HEK293 (cell line): ENCODE results near the gene HEMK1.
A peak's percentile ranks its signal among the peaks of the same experiment; 100 is the strongest.

Experiments used
- AEBP2 ChIP-seq: fragments of 450-650 bp; formaldehyde crosslinking; IDR thresholded peaks from 2 replicates; pipeline ENCODE4 v1.5.1; 2016; ENCODE audit warnings: missing biosample characterization, missing genetic modification characterization, borderline replicate concordance
- FEZF1 ChIP-seq: fragments of 450-650 bp; formaldehyde crosslinking; IDR thresholded peaks from 2 replicates; pipeline ENCODE4 v1.5.1; 2016; ENCODE audit warnings: missing biosample characterization, missing genetic modification characterization
- GLIS2 ChIP-seq: fragments of 450-650 bp; formaldehyde crosslinking; IDR thresholded peaks from 2 replicates; pipeline ENCODE4 v1.5.1; 2016; ENCODE audit warnings: missing biosample characterization, missing genetic modification characterization
- KLF9 ChIP-seq: fragments of 450-650 bp; formaldehyde crosslinking; IDR thresholded peaks from 2 replicates; pipeline ENCODE4 v1.5.1; 2016; ENCODE audit warnings: missing biosample characterization, missing genetic modification characterization, low read depth
- RBAK ChIP-seq: fragments of 450-650 bp; formaldehyde crosslinking; IDR thresholded peaks from 2 replicates; pipeline ENCODE4 v1.5.1; 2016; ENCODE audit warnings: missing biosample characterization, missing genetic modification characterization
- ZBTB44 ChIP-seq: fragments of 450-650 bp; IDR thresholded peaks from 2 replicates; pipeline ENCODE4 v1.5.1; 2018; ENCODE audit warnings: missing biosample characterization, mild to moderate bottlenecking, missing genetic modification characterization
- ZFP69B ChIP-seq: fragments of 450-650 bp; formaldehyde crosslinking; IDR thresholded peaks from 2 replicates; pipeline ENCODE4 v1.5.1; 2016; ENCODE audit warnings: missing biosample characterization, missing genetic modification characterization
- ZIC2 ChIP-seq: fragments of 450-650 bp; formaldehyde crosslinking; IDR thresholded peaks from 2 replicates; pipeline ENCODE4 v1.5.1; 2016; ENCODE audit warnings: missing biosample characterization, missing genetic modification characterization
- ZNF112 ChIP-seq: fragments of 450-650 bp; formaldehyde crosslinking; IDR thresholded peaks from 2 replicates; pipeline ENCODE4 v1.5.0; 2017; ENCODE audit warnings: missing biosample characterization, missing genetic modification characterization
- ZNF138 ChIP-seq: fragments of 450-650 bp; formaldehyde crosslinking; IDR thresholded peaks from 2 replicates; pipeline ENCODE4 v1.5.1; 2016; ENCODE audit warnings: missing biosample characterization, missing genetic modification characterization, borderline replicate concordance
- ZNF146 ChIP-seq: fragments of 450-650 bp; formaldehyde crosslinking; IDR thresholded peaks from 2 replicates; pipeline ENCODE4 v1.5.1; 2016; ENCODE audit warnings: missing biosample characterization, missing genetic modification characterization
- ZNF148 ChIP-seq: fragments of 450-650 bp; formaldehyde crosslinking; IDR thresholded peaks from 2 replicates; pipeline ENCODE4 v1.5.0; 2017; ENCODE audit warnings: missing biosample characterization, missing genetic modification characterization, borderline replicate concordance
- ZNF175 ChIP-seq: fragments of 450-650 bp; formaldehyde crosslinking; IDR thresholded peaks from 2 replicates; pipeline ENCODE4 v1.5.1; 2016; ENCODE audit warnings: missing biosample characterization, missing genetic modification characterization
- ZNF19 ChIP-seq: fragments of 450-650 bp; formaldehyde crosslinking; IDR thresholded peaks from 2 replicates; pipeline ENCODE4; 2016; ENCODE audit warnings: missing biosample characterization, missing genetic modification characterization, low read depth
- ZNF350 ChIP-seq: fragments of 450-650 bp; formaldehyde crosslinking; IDR thresholded peaks from 2 replicates; pipeline ENCODE4 v1.5.0; 2017; ENCODE audit warnings: missing biosample characterization, mild to moderate bottlenecking, missing genetic modification characterization
- ZNF391 ChIP-seq: fragments of 450-650 bp; formaldehyde crosslinking; IDR thresholded peaks from 2 replicates; pipeline ENCODE4 v1.5.1; 2016; ENCODE audit warnings: low read depth, missing biosample characterization, missing genetic modification characterization, borderline replicate concordance
- ZNF521 ChIP-seq: fragments of 450-650 bp; formaldehyde crosslinking; IDR thresholded peaks from 2 replicates; pipeline ENCODE4 v1.5.1; 2017; ENCODE audit warnings: missing biosample characterization, mild to moderate bottlenecking, missing genetic modification characterization
- ZNF555 ChIP-seq: fragments of 450-650 bp; formaldehyde crosslinking; conservative IDR thresholded peaks from 2 replicates; pipeline ENCODE4 v1.5.1; 2017; ENCODE audit warnings: missing biosample characterization, mild to moderate bottlenecking, missing genetic modification characterization, inconsistent platforms
- ZNF623 ChIP-seq: fragments of 450-650 bp; formaldehyde crosslinking; IDR thresholded peaks from 2 replicates; pipeline ENCODE4 v1.5.1; 2016; ENCODE audit warnings: missing biosample characterization, missing genetic modification characterization
- ZNF624 ChIP-seq: fragments of 450-650 bp; formaldehyde crosslinking; IDR thresholded peaks from 2 replicates; pipeline ENCODE4 v1.5.1; 2017; ENCODE audit warnings: missing biosample characterization, missing genetic modification characterization
- ZNF670 ChIP-seq: fragments of 450-650 bp; formaldehyde crosslinking; IDR thresholded peaks from 2 replicates; pipeline ENCODE4 v1.5.1; 2016; ENCODE audit warnings: missing biosample characterization, missing genetic modification characterization, low read depth
- ZNF785 ChIP-seq: fragments of 450-650 bp; formaldehyde crosslinking; IDR thresholded peaks from 2 replicates; pipeline ENCODE4 v1.5.1; 2016; ENCODE audit warnings: missing biosample characterization, missing genetic modification characterization
- ZSCAN30 ChIP-seq: fragments of 450-650 bp; IDR thresholded peaks from 2 replicates; pipeline ENCODE4 v1.5.1; 2018; ENCODE audit warnings: missing biosample characterization, mild to moderate bottlenecking, missing genetic modification characterization, moderate library complexity
- TF ChIP-seq, protein P1 (sequence below): sonication (generic); formaldehyde crosslinking; IDR thresholded peaks from 2 replicates; pipeline ENCODE4 v1.8.1; 2022; ENCODE audit warnings: mild to moderate bottlenecking, moderate library complexity, missing genetic modification reagents
- TF ChIP-seq, protein P2 (sequence below): fragments of 450-650 bp; formaldehyde crosslinking; IDR thresholded peaks from 2 replicates; pipeline ENCODE4 v1.5.1; 2016; ENCODE audit warnings: missing biosample characterization, missing genetic modification characterization
- TF ChIP-seq, protein P3 (sequence below): fragments of 450-650 bp; formaldehyde crosslinking; IDR thresholded peaks from 2 replicates; pipeline ENCODE4 v1.5.1; 2016; ENCODE audit warnings: missing biosample characterization, missing genetic modification characterization
- TF ChIP-seq, protein P4 (sequence below): fragments of 450-650 bp; formaldehyde crosslinking; IDR thresholded peaks from 2 replicates; pipeline ENCODE4 v1.5.1; 2016; ENCODE audit warnings: missing biosample characterization, missing genetic modification characterization, low read depth

Gene HEMK1

GRCh38 chr3:50568947-50569749, at the start of gene HEMK1 (continued):
- TF ChIP-seq, protein P1, sequence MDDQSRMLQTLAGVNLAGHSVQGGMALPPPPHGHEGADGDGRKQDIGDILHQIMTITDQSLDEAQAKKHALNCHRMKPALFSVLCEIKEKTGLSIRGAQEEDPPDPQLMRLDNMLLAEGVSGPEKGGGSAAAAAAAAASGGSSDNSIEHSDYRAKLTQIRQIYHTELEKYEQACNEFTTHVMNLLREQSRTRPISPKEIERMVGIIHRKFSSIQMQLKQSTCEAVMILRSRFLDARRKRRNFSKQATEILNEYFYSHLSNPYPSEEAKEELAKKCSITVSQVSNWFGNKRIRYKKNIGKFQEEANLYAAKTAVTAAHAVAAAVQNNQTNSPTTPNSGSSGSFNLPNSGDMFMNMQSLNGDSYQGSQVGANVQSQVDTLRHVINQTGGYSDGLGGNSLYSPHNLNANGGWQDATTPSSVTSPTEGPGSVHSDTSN: no peak
- TF ChIP-seq FEZF1 (tag by site-specific recombination) (no peak), ZNF785 (no peak), ZNF175 (no peak), ZNF112 (tag by site-specific recombination) (no peak), ZBTB44 (tag by site-specific recombination) (0 out of 2 replicates have a peak, but pooled peaks have one; percentile 32), ZNF138 (tag by site-specific recombination) (no peak), ZNF19 (no peak), ZNF148 (tag by site-specific recombination) (no peak), ZNF521 (tag by site-specific recombination) (no peak), ZNF350 (tag by site-specific recombination) (no peak), GLIS2 (peak; percentile 94), RBAK (no peak), ZSCAN30 (tag by site-specific recombination) (peak; percentile 77), ZFP69B (tag by site-specific recombination) (peak; percentile 81), KLF9 (tag by site-specific recombination) (peak; percentile 98), AEBP2 (tag by site-specific recombination) (no peak), ZNF146 (tag by site-specific recombination) (no peak), ZNF555 (tag by site-specific recombination) (no peak), ZNF624 (tag by site-specific recombination) (no peak), ZIC2 (peak; percentile 62), ZNF623 (tag by site-specific recombination) (no peak), ZNF391 (tag by site-specific recombination) (peak; percentile 87; the same call in 1 of the 2 replicates), ZNF670 (tag by site-specific recombination) (no peak)
- TF ChIP-seq, protein P2, sequence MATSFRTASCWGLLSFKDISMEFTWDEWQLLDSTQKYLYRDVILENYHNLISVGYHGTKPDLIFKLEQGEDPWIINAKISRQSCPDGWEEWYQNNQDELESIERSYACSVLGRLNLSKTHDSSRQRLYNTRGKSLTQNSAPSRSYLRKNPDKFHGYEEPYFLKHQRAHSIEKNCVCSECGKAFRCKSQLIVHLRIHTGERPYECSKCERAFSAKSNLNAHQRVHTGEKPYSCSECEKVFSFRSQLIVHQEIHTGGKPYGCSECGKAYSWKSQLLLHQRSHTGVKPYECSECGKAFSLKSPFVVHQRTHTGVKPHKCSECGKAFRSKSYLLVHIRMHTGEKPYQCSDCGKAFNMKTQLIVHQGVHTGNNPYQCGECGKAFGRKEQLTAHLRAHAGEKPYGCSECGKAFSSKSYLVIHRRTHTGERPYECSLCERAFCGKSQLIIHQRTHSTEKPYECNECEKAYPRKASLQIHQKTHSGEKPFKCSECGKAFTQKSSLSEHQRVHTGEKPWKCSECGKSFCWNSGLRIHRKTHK: no peak
- TF ChIP-seq, protein P3, sequence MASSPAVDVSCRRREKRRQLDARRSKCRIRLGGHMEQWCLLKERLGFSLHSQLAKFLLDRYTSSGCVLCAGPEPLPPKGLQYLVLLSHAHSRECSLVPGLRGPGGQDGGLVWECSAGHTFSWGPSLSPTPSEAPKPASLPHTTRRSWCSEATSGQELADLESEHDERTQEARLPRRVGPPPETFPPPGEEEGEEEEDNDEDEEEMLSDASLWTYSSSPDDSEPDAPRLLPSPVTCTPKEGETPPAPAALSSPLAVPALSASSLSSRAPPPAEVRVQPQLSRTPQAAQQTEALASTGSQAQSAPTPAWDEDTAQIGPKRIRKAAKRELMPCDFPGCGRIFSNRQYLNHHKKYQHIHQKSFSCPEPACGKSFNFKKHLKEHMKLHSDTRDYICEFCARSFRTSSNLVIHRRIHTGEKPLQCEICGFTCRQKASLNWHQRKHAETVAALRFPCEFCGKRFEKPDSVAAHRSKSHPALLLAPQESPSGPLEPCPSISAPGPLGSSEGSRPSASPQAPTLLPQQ (tag by site-specific recombination): peak; percentile 92
- TF ChIP-seq, protein P4, sequence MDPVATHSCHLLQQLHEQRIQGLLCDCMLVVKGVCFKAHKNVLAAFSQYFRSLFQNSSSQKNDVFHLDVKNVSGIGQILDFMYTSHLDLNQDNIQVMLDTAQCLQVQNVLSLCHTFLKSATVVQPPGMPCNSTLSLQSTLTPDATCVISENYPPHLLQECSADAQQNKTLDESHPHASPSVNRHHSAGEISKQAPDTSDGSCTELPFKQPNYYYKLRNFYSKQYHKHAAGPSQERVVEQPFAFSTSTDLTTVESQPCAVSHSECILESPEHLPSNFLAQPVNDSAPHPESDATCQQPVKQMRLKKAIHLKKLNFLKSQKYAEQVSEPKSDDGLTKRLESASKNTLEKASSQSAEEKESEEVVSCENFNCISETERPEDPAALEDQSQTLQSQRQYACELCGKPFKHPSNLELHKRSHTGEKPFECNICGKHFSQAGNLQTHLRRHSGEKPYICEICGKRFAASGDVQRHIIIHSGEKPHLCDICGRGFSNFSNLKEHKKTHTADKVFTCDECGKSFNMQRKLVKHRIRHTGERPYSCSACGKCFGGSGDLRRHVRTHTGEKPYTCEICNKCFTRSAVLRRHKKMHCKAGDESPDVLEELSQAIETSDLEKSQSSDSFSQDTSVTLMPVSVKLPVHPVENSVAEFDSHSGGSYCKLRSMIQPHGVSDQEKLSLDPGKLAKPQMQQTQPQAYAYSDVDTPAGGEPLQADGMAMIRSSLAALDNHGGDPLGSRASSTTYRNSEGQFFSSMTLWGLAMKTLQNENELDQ (tag by site-specific recombination): no peak
